ENCODE measurements around the gene MYZAP. TPM values are rescaled to one million over a fixed set of nuclear protein-coding genes. Genes with fewer than 3 reads are reported as not detected.

Gene MYZAP
- total RNA-seq, 1 donor: 5.1 TPM

DNA sequence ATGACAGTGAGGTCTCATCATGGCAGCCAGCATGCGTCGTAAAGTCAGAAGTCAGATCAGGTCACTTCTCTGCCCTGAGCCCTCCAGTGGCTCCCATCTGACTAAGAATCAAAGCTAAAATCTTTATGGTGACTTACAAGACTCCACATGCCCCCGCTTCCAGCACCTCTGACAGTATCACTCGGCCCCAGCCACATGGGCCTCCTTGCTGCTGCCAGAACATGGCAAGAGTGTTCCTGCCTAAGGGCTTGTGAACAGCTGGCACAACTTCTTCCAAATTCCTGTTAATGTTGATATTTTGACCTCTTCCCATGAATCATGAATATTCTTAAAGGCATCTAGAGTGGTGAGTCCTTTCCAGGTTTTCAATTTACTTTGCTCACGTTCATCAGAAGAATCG lies 135.3 kb downstream of the MYZAP start:
- no peak overlapping the region for H3K4me3 ChIP-seq (ENCODE audit: low read length)

DNA sequence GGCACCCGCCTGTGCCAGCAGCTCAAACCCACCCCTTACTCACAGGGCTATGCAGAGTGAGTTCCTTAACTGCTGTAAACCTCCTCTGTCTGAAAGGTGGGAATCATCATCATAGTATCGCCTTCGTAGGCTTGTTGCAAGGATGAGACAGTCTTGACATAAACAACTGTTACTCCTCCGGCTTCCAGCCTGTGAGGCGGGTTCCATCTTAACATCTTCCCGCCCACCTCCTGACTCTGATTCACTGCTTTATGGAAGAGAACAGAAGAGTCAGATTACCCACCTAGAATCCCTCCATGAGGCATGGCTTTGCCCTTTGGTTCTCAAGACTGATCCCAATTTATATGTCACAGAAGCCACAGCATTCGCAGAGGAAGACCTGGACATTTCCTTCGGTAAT lies 136.7 kb downstream of the MYZAP start:
- no peak overlapping the region for H3K4me3 ChIP-seq (ENCODE audit: low read length)
- H3K4me1 ChIP-seq (ENCODE audit: insufficient read depth, low read length): no peaks in the 10 kb centered on the region
- H3K9me3 ChIP-seq (ENCODE audit: low read depth, low read length): no peaks in the 10 kb centered on the region
- H3K27me3 ChIP-seq (ENCODE audit: insufficient read depth, low read length): no peaks in the 10 kb centered on the region

More for the DNA sequence above, 135.3 kb downstream of the MYZAP start:
- H3K9me3 ChIP-seq (ENCODE audit: low read depth, low read length): no peaks in the 10 kb centered on the region
- H3K27me3 ChIP-seq (ENCODE audit: insufficient read depth, low read length): no peaks in the 10 kb centered on the region
- H3K4me1 ChIP-seq (ENCODE audit: insufficient read depth, low read length): no peaks in the 10 kb centered on the region

DNA sequence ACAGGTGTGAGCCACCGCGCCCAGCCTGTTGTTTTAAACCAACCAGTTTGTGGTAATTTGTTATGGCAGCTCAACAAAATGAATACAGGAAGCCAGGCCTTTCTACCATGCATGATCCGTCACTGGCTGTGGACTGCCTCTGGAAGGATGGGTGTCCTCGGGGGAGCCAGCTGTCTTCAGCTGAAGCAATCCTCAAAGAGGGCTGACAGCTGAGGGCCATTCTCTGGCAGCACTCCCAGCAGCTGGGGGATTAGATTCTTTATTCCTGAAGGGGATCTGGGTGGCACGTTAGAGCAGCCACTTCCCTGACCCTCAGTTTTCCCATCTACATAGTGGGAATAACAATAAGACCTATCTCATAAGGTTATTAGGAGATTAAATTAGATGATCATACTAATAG lies 139.2 kb downstream of the MYZAP start:
- H3K4me1 ChIP-seq (ENCODE audit: insufficient read depth, low read length): no peaks in the 10 kb centered on the region
- H3K9me3 ChIP-seq (ENCODE audit: low read depth, low read length): no peaks in the 10 kb centered on the region
- H3K27me3 ChIP-seq (ENCODE audit: insufficient read depth, low read length): no peaks in the 10 kb centered on the region
- H3K4me3 ChIP-seq (ENCODE audit: low read length): no peak overlapping the region

DNA sequence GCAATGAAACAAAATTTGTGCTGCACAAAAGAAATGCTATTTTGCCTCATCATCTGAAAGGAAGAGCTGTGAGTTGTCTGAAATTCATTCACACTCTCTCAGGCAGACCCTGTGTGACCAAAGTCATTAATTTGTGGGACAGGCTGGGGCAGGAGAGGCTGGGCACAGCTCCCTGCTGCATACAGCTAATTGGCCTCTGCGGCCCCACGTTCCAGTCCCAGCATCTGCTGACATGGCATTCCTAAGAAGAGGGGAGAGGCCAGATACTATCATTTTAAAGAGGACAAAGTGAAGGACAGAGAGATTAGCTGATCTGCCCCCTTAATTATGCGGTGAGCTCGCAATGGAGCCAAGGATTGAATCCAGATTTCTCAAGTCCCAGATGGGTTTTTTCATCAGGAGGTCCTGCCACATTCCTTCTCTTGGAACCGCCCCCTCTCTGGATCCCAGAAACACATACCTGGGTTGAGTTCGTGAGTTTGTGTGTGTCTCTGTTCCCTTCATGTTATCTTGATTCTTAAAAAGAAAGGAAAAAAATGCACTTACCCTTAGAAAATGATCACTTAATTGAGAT lies 139.9 kb downstream of the MYZAP start:
- no peaks in the 10 kb centered on the region for H3K27me3 ChIP-seq (ENCODE audit: insufficient read depth, low read length)
- H3K9me3 ChIP-seq (ENCODE audit: low read depth, low read length): no peaks in the 10 kb centered on the region
- no peaks in the 10 kb centered on the region for H3K4me1 ChIP-seq (ENCODE audit: insufficient read depth, low read length)
- H3K4me3 ChIP-seq (ENCODE audit: low read length): no peak overlapping the region

DNA sequence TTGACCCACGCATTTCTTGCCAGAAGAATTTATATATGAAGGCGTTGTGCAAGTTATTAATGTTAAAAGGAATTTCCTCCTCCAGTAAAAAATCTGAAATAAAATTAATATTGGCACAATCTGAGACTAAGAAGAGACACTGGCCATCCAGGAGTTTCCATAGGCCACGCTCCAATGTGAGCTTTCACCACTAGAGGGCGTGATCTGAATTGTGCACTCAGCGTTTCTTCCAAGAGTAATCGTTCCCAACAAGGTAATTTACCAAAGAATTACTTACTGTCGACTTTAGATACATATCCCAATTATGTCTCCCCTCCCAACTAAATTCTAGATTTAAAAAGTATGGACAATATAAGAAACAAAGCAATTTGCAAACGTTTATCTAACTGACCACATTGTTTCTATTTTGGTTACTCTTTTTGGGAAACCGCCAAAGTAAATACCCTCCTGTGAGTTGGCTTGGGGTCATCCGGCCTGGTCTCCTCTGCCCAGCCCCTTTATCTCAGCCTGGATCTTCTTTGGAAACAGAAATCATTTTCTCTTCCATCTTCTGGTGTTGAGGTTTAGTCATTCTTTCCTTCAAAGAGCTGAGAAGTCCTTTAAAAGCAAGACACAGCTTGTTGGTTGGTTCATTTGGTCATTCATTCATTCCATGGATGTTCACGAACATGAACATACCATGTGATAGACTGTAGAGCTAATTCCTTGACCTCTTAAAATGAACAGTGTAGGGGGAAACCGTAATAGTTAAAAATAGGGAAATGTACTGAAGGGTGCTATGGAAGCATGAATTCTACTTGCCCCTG lies 141.0 kb downstream of the MYZAP start:
- no peaks in the 10 kb centered on the region for H3K4me1 ChIP-seq (ENCODE audit: insufficient read depth, low read length)

DNA sequence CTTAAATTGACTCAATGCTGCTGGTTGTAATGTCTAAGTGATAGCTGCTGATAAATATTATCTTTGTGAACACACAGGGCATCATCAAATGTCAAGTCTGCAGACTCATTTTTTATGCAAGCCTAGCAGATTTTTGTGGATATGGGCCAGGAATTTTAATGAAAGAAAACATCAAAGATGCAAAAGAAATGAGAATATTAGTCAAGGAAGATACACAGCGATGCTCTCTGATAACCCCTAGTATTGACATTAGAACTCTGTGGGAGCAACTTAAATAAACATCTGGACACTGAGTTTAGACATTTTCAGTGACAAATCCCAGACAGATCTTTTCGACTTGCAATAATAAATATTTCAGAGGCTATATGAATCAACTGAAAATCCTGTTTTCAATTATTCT lies 143.2 kb downstream of the MYZAP start:
- no peaks in the 10 kb centered on the region for H3K9me3 ChIP-seq (ENCODE audit: low read depth, low read length)
- H3K27me3 ChIP-seq (ENCODE audit: insufficient read depth, low read length): no peaks in the 10 kb centered on the region
- no peak overlapping the region for H3K4me3 ChIP-seq (ENCODE audit: low read length)
- H3K4me1 ChIP-seq (ENCODE audit: insufficient read depth, low read length): no peaks in the 10 kb centered on the region

More for the DNA sequence above, 141.0 kb downstream of the MYZAP start:
- Histone ChIP-seq H3K27me3 (ENCODE audit: insufficient read depth, low read length) (no peaks in the 10 kb centered on the region), H3K9me3 (ENCODE audit: low read depth, low read length) (no peaks in the 10 kb centered on the region), H3K4me3 (ENCODE audit: low read length) (no peak overlapping the region)

Other genes with a start within 250 kb of the MYZAP start
- gene CGNL1, start 215.4 kb upstream of the MYZAP start, total RNA-seq: under 0.01 TPM
- gene POLR2M, start 114.8 kb downstream of the MYZAP start, total RNA-seq: 103 TPM

All from mononuclear cell (primary cell).